Stimulated activated CD8-positive, alpha-beta memory T cell treated with anti-CD3 and anti-CD28 coated beads, Interleukin-7, amount 100 ng/mL, for 1 hour (primary cell): Measurements from ENCODE around the gene DAB2IP.

Experiments
- DNase-seq, 2 donors: peaks; one replicate each; pipeline ENCODE4 v3.0.0-alpha.2; 2020; ENCODE audit warnings: low read depth in 2 of 2

DAB2IP gene

DNA sequence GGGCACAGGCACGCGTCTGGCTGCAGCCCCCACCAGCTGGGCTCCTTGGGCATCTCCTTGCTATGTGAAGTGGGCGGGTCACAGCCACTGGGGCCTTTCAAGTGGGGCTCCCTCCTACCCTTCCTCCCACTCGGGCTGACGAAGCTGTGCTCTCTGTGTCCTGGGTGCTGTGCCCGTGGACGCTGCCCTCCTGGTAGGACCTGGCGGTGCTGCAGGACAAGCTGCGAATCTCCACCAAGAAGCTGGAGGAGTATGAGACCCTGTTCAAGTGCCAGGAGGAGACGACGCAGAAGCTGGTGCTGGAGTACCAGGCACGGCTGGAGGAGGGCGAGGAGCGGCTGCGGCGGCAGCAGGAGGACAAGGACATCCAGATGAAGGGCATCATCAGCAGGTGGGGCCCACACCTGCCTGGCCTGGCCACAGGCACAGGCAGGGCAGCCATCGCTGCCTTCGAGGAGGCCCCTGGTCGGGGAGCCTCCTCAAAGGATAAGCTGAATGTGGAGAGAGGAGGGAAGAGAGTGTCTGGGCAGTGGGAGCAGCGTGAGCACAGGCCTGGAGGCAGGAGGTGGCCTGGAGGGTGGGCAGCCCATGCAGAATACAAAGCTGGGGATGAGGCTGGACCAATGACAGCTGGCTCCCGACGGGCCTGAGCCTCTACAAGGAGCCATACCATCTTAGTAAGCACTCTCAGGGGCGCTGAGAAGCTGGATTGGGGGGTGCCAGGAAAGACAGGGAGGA, 124.7 kb downstream of the DAB2IP start:
- DNase-seq: no peak

DNA sequence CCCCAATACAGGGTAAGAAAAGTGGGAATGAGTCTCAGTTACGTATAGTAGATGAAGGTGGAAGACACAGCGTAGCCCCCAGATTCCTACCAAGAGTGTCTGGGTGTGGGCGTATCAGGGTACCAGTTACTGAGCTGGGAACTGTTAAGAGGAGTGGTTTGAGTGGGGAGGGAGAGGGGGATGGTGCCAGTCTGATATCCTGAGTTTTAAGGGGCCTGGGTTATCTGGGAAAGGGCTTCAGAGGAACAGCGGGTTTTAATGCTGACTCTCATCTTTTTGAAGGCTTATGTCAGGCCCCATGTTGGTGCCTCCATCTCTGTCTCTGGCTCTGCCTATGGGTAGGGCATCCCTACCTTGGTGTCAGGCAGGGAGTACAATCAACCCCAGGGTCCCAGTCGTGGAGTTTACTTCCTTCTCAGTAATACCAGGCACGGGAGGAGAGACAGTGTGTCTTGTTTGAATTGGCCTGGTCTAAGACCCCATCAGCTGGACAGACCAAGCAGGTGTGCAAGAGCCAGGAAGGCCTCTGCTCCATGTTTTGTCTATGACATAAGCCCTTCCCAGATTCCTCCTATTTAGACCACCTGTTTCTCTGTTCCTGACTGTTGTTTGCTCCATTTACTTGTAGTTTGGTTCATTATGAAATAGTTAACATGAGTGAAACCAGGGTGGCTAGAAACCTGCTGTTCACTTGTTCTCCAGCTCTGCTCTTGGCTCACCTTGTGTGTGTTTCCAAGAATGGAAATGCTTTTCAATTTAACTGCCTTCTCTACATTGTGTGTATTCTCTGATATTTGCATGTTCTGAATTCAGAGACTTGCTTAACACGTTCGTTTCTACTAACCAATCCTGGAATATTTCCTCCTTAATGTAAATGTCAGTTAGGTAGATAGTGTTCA, 125.6 kb downstream of the DAB2IP start:
- no peak for DNase-seq

DNA sequence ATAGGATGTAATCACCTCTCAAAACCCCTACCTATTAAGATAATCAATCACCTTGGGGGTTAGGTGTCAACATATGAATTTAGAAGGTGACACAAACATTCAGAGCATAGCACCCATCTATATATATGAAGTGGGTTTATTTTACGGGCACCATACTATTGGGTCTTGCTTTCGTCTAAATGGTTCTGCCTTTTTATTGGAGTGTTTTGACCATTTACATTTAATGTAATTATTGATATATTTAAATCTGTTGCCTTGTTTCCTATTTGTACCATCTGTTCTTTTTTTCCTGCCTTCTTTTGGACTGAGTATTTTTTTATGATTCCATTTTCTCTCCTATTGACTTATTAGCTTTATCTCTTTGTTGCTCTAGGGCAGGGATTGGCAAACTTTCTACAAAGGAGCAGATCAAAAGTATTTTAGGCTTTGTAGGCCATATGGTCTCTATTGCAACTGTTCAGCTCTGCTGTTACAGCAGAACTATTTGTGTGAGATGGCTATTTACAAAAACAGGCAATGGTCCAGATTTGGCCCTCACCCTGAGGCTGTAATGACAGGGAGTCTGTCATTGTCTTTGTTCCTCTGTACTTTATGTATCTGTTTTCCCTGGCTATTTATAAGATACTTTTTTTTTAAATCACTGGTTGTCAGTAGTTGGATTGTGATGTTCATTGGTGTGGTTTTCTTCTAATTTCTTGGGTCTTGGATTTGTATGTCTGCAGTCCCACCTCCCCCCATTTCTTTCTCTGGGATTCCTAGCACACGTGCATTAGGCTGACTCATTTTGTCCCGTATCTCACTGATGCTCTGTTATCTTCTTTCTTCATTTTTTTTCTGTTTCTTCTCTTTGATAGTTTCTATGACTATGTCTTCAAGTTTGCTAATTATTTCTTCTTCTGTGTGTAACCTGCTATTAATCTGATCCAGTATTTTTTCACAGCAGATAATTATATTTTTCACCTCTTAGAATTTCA, 127.1 kb downstream of the DAB2IP start:
- no peak for DNase-seq

DNA sequence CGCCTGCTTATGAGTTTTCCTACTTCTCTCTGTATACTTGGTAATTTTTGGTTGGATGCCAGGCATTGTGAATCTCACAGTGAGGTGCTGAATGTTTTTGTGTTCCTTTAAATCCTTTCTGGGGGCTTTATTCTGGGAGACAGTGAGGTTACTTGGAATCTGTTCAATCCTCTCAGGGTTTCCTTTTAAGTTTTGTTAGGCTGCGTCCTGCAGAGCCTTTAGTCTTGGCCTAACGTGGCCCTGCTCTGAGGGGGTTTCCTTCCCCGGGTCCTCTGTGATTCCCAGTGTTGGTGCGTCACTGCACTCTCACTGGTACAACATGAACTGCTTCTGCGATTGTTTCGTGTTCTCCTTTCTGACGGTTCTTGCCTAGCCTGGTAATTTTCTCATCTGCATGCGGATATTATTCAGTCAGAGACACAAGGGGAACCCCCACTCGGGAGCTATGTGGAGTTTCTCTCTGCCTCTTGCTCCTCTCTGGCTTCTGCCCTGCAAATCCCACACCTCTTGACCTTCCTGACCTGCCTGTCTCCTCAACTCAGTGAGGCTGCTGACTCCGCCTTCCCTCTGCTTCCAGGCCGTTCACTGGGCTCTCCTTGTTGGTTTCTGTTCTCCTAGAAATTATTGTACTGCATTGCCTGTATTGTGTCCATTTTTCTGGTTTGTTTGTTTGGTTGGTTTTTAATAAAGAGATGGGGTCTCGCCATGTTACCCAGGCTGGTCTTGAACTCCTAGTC, 128.1 kb downstream of the DAB2IP start:
- no peak for DNase-seq

DNA sequence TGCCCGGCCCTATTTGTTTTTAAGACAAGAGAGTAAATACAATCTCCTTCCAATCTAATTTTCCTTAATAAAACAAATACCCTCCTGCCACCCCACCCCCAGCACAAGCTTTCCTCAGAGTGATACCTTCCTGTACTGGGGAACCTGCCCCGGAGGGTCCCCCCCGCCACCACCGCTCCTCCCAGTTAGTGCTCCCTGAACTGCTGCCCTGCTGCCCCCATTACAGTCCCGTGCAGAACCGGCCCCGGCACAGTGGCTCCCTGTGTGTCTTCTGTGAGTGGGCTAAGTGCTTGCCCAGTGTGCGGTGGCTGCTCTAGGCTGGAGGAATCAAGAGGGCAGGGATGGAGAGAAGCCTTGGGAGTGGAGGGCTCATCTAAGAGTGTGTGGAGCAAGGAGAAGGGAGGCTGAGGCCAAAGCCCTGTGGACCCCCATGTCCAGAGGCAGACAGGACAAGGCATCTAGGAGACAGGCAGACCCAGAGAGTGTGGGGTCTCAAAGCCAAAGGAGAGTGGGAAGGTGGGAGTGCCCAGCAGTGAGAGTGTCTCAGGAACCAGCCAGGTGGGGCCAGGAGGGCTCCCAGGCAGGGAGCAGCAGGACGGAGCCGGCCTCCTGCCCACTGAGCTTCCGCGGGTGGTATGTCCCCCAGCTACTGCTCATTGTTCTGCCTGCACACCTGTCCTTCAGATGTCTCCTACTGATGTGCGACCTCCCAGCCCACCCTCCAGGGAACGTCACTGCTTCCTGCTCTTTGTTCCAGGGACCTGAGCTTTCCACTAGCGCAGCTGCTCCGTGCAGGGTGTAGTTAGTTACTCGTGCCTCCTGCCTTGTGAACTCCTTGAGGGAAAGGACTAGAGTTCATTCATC, 129.0 kb downstream of the DAB2IP start:
- DNase-seq: no peak

DNA sequence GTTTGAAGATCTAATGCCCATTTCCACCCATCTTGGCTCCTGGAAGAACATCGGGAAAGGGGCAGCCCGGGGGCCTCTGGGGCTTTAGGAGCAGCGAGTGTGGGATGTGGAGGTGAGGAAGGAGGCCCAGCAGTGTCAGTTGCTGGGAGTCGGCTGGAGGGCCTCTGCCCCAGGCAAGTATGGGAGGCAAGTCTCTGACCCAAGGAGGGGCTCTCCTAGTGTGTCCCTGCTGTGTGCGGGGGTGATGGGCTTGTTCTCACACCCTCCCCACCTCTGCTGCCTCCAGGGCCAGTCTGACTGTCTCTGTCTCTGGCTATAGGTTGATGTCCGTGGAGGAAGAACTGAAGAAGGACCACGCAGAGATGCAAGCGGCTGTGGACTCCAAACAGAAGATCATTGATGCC, 129.7 kb downstream of the DAB2IP start:
- no peak for DNase-seq

DNA sequence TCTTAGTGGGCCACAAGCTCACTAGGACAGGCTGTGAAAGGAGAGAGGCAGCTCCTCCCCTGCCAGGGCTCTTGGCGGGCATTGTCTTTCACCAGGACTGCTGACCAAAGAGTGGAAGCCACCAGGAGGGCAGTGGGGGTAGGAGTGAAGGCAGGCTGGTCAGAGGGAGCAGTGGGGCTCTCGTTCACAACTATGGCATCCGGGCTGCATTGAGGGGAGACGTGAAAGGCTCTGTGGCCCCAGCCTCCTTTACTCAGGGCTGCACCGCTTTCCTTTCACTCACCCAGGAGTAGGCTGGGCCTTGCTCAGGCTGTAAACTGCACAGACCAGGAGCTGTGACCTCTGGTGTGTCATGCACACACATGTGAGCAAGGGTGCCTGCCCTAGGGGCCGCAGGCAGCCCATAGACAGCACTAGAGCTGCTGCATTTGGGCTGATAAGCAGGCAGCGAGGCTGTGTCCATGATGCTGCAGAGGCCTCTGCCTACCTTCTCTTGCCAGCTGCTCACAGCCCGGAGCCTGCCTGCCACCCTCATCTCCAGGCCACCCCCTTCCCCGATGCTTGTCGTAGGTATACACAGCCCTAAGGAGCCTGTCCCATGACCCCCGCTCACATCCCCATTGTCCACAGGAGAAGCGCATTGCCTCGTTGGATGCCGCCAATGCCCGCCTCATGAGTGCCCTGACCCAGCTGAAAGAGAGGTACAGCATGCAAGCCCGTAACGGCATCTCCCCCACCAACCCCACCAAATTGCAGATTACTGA, 130.4 kb downstream of the DAB2IP start:
- DNase-seq: no peak

DNA sequence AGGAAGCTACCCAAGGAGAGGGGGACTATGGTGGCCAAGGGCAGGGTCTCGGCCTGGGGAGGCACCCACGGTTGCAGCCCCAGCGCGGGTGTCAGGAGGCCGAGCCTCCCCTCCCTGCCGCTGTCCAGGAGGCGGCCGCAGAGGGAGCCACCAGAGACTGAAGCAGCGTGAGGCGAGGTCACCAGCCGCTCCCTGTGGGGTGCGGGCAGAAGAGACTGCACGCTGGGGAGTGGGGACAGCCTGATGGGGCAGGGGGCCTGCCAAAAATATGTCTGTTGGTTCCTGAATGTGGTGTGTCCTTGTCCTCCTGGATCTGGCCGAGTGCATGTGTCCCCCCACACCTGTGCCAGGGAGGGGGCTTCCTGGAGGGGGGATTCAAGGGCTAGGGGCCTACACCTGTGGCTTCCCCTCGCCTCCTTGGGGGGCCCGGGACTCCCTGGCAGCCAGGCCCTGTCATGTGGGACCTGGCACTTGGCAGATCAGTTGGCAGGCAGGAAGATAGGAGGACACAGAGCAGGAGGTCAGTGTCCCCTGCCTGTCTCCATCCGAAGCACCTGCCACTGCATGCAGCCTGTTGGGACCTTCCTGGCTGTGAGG, 131.2 kb downstream of the DAB2IP start:
- no peak for DNase-seq

DNA sequence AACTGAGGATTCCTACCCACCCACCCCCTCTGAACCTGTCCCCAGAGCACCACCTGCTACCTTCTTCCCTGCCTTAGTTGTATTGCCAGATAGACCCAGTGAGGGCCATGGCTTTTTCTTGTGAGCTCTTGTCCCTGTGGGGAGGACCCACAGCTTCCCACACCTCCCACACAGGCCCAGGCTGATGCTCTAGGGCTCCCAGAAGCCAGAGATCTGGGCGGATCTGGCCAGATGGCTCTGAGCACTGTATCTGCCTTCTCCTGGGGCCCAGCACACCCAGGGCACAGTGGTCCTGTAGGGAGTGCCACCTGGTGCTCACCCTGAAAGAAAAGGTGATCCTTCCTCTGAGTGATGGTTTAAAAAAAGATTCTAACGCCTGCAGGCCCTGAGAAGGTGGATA, 131.7 kb downstream of the DAB2IP start:
- DNase-seq: no peak

DNA sequence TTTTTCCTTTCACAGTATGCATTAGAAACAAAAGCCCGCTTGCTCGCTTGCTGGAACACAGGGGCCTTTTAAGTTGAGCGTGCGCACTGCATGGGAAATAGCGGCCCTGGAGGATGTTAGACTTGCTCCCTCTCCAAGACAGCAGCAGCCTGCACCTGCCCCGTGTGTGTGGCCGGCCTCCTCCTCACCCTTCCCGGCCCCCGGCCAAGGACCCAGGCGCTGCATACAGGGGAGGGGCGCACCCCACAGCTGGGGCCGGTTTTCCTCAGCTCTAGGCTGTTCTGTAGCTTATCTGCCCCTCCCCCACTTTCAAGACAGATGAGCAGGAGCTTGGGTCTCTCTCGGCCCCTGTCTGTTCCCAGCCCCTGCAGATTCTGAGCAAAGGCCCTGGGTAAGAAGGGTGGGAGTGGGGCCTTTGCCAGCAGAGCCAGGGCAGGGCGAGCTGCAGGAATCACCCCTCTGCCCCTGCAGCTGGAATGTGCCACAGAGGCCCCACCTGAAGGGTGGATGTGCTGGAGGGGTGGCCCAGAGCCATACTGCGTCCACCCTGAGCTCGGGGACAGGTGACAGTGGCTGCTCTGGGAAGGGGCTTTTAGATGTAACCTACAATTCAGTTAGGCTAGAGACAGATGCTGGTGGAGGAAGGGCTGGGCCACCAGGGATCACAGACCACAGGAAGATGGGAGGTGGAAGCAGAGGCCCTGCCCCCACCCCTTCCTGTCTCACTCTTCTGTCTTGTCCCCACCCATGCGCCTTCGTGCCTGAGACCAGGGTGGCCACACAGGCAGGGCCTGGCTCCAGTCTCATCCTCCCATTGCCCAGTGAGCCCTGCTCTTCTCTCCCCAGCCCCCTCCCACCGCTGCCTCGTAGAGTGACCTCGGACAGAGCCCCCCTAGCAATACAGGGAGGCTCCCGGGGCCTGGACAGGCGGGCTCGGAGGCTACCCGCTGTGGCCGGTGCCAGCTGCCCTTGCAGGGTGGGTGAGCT, 132.4 kb downstream of the DAB2IP start:
- no peak for DNase-seq

DNA sequence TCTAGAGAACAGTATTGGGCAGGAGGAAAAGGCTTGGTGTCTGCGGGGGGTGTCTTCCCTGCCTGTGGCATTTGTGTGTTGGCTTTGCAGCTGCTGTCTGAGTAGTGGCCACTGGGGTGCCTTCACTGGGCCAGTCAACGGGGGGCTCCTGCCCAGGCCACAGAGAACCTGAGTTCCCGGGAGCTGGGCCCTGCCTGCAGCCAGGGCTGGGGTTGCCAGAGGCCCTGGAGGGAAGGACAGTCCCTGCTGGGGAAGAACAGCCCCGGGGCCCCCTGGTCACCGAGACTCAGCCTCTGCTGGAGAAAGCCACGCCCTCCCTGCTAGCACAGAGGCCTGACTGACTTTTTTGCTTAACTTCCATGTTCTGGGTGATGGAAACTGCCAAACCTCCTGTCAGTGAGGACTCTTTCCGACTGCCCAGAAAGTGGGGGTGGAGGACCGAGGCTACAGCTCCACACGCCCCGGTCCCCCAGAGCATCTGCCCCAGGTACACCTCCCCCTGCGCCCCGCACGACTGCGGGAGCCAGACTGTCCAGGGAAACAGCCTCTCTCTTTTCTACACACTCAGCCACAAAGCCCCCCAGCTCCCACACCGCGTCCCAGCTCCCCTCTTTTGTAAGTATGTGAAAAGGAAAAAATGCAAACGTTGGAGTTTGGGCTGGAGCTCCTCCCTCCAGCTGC, 133.4 kb downstream of the DAB2IP start:
- DNase-seq: no peak

DNA sequence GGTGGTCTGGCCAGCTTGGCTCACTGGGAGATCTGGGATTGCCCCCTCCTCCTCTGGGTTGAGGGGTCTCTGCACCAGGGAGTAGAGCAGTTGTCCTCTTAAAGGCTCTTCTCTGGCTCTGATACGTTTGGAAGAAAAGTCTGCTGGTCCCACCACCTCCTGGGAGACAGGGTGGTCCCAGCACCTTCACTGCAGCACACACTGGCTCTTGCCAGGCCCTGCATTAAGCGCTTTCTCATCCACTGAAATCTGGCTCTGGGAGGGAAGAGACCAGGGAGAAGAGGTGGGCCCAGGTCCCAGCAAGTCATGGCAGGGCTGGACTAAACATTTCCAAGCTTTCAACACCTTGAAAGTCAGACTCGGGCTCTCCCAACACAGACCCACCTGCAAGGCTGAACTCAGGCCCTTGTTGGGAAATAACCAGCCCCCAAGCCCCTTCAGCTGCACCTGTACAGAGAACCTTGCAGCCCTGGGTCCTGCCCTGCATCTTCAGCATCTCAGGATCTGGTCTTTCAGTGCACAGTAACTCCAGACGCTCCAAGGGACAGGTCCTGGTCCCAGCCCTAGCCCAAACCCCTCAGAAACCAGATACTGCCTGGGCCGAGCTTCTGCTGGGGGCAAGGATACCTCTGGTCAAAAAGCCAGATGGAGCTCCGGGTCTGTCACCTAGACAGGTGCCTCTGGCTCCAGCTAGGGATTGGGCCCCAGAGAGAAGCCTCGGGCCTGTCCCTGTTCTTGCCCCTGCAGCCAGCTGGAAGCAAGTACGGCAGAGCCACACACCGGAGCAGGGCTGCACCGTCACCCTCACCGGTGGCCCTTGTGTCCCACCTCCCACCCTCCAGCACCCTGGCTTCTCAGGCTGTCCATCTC, 134.5 kb downstream of the DAB2IP start:
- DNase-seq: no peak

DNA sequence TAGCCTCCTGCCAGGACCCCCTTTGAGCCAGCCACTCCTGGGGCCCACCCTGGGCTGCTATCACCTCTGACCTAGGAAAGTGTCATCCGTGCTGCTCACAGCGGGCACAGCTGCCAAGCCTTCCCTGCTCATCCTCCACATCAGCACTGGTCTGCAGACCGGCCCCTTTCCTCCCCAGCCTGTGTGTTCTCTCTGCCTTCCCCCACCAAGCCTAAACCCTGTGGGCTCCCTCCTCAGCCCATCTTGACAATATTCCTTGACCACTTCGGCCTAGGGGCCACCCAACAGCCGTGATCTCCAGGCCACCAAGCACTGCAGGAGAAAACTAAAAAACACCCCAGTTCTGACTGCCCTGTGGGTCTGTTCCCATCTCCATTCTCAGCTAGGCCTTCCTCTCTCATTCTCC, 135.1 kb downstream of the DAB2IP start:
- DNase-seq: no peak

DNA sequence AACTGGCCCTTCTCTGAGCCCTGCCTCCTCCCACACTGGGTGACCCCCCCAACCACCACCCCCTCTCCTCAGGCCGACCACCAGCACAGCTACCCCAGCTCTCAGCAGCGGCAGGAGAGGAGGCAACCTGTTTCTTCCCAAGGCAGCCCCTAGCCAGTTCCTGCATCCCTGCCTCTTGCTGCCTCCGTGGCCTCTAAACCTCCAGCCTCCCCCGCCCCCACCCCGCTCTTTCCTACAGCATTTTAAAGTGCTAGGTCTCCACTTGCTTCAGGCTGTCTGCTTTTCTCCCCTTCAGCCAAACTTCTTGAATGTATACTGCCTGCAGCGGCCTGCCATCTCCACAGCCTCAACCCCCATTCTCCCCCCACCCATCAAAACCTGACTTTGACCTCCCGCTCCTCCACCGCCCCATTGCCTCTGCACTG, 135.6 kb downstream of the DAB2IP start:
- no peak for DNase-seq

DNA sequence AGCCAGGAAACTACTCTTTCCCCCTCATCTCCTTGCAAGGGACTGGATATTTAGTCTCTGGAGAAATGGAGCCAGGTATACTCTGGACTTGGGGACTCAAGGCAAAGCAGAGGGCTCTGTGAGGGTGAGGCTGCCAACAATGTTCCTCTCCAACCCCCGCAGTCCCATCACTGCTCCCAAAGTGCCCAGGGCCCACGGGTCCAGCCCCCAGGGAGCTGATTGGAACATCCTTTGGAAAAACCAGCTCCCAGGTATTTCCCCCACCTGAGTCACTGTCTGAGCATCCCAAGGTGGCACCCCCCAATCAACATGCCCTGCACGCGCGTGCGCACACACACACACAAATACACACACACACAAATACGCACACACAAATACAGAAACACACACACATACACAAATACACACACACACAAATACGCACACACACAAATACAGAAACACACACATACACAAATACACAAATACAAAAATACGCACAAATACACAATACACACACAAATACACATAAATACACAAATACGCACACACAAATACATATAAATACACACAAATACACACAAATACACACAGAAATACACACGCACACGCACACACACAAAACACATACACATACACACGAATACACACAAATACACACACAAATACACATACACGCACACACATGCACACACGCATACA, 137.4 kb downstream of the DAB2IP start:
- DNase-seq: no peak

DNA sequence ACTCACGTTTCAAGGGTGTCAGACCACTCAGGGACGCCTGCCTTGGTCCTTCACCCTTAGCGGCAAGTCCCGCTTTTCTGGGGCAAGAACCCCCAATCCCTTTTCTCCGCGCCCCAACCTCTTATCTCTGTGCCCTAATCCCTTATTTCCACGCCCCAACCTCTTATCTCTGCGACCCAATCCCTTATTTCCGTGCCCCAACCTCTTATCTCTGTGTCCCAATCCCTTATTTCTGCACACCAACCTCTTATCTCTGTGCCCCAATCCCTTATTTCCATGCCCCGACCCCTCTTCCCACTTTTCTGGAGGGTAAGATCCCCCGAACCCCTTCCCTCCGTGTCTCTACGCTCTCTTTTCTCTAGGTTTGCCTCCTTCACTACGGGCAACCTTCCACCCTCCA, 139.4 kb downstream of the DAB2IP start:
- no peak for DNase-seq
